Neural cell (in vitro differentiated cells): Measurements from ENCODE around the gene SNX7. TPM values are rescaled to one million over a fixed set of nuclear protein-coding genes. Genes with fewer than 3 reads are reported as not detected.

ENCODE experiments used
- H2AFZ ChIP-seq: fragments of 200-600, 300-800 bp; sonication (generic), shearing (Covaris generic); 2 replicates; pipeline ENCODE4 v1.6.0; 2014; ENCODE audit warnings: low read depth, mild to moderate bottlenecking, antibody characterized with exemption, low read length, moderate library complexity
- H3F3A ChIP-seq: fragments of 200-600 bp; shearing (Covaris generic); 2 replicates; pipeline ENCODE4 v1.6.1; 2016; ENCODE audit warnings: mild to moderate bottlenecking, moderate library complexity, mixed read lengths, antibody characterized with exemption, low read length; ENCODE audit not compliant: insufficient read depth, poor library complexity, severe bottlenecking
- H3K27ac ChIP-seq: fragments of 200-600, 300-800 bp; sonication (generic), shearing (Covaris generic); 2 replicates; pipeline ENCODE4 v1.5.1; 2014; ENCODE audit warnings: mild to moderate bottlenecking, low read length, moderate library complexity
- H3K27me3 ChIP-seq: fragments of 300-800, 200-600 bp; sonication (generic), shearing (Covaris generic); 2 replicates; pipeline ENCODE4 v1.6.0; 2014; ENCODE audit warnings: mild to moderate bottlenecking, low read depth, low read length, moderate library complexity; ENCODE audit not compliant: insufficient read depth
- H3K36me3 ChIP-seq: fragments of 300-800, 200-600 bp; sonication (generic), shearing (Covaris generic); 2 replicates; pipeline ENCODE4 v1.5.1; 2014; ENCODE audit warnings: mild to moderate bottlenecking, antibody characterized with exemption, low read length, moderate library complexity; ENCODE audit not compliant: insufficient read depth
- H3K4me2 ChIP-seq: fragments of 300-800, 200-600 bp; sonication (generic), shearing (Covaris generic); 2 replicates; pipeline ENCODE4 v1.6.0; 2014; ENCODE audit warnings: mild to moderate bottlenecking, low read length
- H3K4me3 ChIP-seq: fragments of 300-800, 200-600 bp; sonication (generic), shearing (Covaris generic); 2 replicates; pipeline ENCODE4 v1.5.1; 2014; ENCODE audit warnings: mild to moderate bottlenecking, low read length, moderate library complexity
- H3K79me2 ChIP-seq: fragments of 200-600 bp; shearing (Covaris generic); replicated peaks from 2 replicates; pipeline ENCODE4 v1.6.0; 2014; ENCODE audit warnings: mild to moderate bottlenecking, low read length, moderate library complexity; ENCODE audit not compliant: insufficient read depth
- H3K9ac ChIP-seq: fragments of 300-800, 200-600 bp; sonication (generic), shearing (Covaris generic); 2 replicates; pipeline ENCODE4 v1.6.1; 2016; ENCODE audit warnings: mild to moderate bottlenecking, low read length, mixed read lengths
- H3K9me2 ChIP-seq: fragments of 200-600 bp; shearing (Covaris generic); 2 replicates; pipeline ENCODE4 v1.6.1; 2016; ENCODE audit warnings: mild to moderate bottlenecking, low read length, mixed read lengths; ENCODE audit not compliant: insufficient read depth
- H3K9me3 ChIP-seq: fragments of 200-600, 300-800 bp; sonication (generic), shearing (Covaris generic); 2 replicates; pipeline ENCODE4 v1.6.1; 2016; ENCODE audit warnings: mild to moderate bottlenecking, mixed run types, low read length, moderate library complexity, mixed read lengths
- H4K20me1 ChIP-seq: fragments of 200-600 bp; shearing (Covaris generic); 2 replicates; pipeline ENCODE4 v1.6.1; 2016; ENCODE audit warnings: mild to moderate bottlenecking, mixed run types; ENCODE audit not compliant: insufficient read depth
- CTCF ChIP-seq: fragments of 450-650 bp; IDR thresholded peaks from 2 replicates; pipeline ENCODE4 v1.5.1; 2014; ENCODE audit warnings: antibody characterized with exemption, mild to moderate bottlenecking, moderate library complexity; ENCODE audit not compliant: poor library complexity, severe bottlenecking
- EP300 ChIP-seq: fragments of 450-650 bp; conservative IDR thresholded peaks from 2 replicates; pipeline ENCODE4 v1.6.1; 2014; ENCODE audit warnings: antibody characterized with exemption, mild to moderate bottlenecking, moderate library complexity; ENCODE audit not compliant: poor library complexity, severe bottlenecking
- EZH2 ChIP-seq: fragments of 200-600, 300-800 bp; shearing (Covaris generic), sonication (generic); IDR thresholded peaks from 2 replicates; pipeline ENCODE4 v1.6.1; 2014; ENCODE audit warnings: antibody characterized with exemption, low read length, borderline replicate concordance, mild to moderate bottlenecking; ENCODE audit not compliant: insufficient read depth, poor library complexity, severe bottlenecking
- MXI1 ChIP-seq: fragments of 450-650 bp; conservative IDR thresholded peaks from 2 replicates; pipeline ENCODE4 v1.6.1; 2014; ENCODE audit warnings: antibody characterized with exemption, mild to moderate bottlenecking; ENCODE audit not compliant: poor library complexity, severe bottlenecking
- POLR2AphosphoS5 ChIP-seq: IDR thresholded peaks from 2 replicates; pipeline ENCODE4 v1.6.1; 2012
- RAD21 ChIP-seq: fragments of 450-650 bp; conservative IDR thresholded peaks from 2 replicates; pipeline ENCODE4 v1.6.1; 2014; ENCODE audit warnings: antibody characterized with exemption, mild to moderate bottlenecking, moderate library complexity
- SMC3 ChIP-seq: fragments of 450-650 bp; conservative IDR thresholded peaks from 2 replicates; pipeline ENCODE4 v1.6.1; 2014; ENCODE audit warnings: antibody characterized with exemption, mild to moderate bottlenecking, moderate library complexity; ENCODE audit not compliant: poor library complexity
- TAF1 ChIP-seq: IDR thresholded peaks from 2 replicates; pipeline ENCODE4 v1.6.1; 2012; ENCODE audit warnings: low read depth
- polyA plus RNA-seq: library from polyadenylated mRNA; depleted of rRNA; stranded (reverse); fragments of >200 nt; gene quantifications from 2 replicates; pipeline ENCODE4 v1.2.3, GENCODE V29; 2014
- TF ChIP-seq, protein P1 (sequence below): IDR thresholded peaks from 2 replicates; pipeline ENCODE4 v1.6.1; 2012; ENCODE audit warnings: borderline replicate concordance

The SNX7 gene
- polyA plus RNA-seq, 1 donor from 2014 or later: 7.5 TPM

GRCh38 chr1:98706173-98706843 is 44.8 kb downstream of the SNX7 start:
- H4K20me1 ChIP-seq: no peaks in the 10 kb centered on the region

DNA sequence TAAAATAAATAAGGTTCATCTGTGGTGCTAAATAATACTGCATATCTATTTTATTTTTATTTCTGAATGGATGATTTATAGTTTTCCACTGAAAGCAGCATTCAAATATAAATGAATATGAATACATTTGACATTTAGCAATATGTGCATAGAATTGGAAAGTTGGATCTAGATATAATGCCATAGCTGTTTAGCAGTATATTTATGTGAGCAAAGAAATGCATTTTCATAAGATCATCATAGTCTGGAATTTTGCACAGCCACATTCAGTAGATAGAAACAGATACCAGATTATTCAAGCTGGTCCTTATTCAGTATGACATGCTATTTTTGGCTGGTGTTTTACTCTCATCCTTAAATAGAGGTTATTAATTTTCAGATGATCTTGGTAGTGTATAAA is 46.0 kb downstream of the SNX7 start:
- Histone ChIP-seq H3K27me3 (no peaks in the 10 kb centered on the region), H3K4me3 (peak overlapping the region; percentile 9), H3K36me3 (no peaks in the 10 kb centered on the region), H3F3A (no peaks in the 10 kb centered on the region), H3K9ac (no peak overlapping the region), H3K79me2 (no peaks in the 10 kb centered on the region), H3K9me2 (no peaks in the 10 kb centered on the region), H4K20me1 (no peaks in the 10 kb centered on the region), H3K27ac (no peak overlapping the region), H3K4me2 (no peak overlapping the region), H3K9me3 (no peaks in the 10 kb centered on the region), H2AFZ (no peak overlapping the region)
- TF ChIP-seq POLR2AphosphoS5 (no peak), EZH2 (no peak), TAF1 (no peak), RAD21 (no peak), MXI1 (no peak), SMC3 (no peak), CTCF (no peak), EP300 (no peak)
- TF ChIP-seq, protein P1, sequence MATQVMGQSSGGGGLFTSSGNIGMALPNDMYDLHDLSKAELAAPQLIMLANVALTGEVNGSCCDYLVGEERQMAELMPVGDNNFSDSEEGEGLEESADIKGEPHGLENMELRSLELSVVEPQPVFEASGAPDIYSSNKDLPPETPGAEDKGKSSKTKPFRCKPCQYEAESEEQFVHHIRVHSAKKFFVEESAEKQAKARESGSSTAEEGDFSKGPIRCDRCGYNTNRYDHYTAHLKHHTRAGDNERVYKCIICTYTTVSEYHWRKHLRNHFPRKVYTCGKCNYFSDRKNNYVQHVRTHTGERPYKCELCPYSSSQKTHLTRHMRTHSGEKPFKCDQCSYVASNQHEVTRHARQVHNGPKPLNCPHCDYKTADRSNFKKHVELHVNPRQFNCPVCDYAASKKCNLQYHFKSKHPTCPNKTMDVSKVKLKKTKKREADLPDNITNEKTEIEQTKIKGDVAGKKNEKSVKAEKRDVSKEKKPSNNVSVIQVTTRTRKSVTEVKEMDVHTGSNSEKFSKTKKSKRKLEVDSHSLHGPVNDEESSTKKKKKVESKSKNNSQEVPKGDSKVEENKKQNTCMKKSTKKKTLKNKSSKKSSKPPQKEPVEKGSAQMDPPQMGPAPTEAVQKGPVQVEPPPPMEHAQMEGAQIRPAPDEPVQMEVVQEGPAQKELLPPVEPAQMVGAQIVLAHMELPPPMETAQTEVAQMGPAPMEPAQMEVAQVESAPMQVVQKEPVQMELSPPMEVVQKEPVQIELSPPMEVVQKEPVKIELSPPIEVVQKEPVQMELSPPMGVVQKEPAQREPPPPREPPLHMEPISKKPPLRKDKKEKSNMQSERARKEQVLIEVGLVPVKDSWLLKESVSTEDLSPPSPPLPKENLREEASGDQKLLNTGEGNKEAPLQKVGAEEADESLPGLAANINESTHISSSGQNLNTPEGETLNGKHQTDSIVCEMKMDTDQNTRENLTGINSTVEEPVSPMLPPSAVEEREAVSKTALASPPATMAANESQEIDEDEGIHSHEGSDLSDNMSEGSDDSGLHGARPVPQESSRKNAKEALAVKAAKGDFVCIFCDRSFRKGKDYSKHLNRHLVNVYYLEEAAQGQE: no peak

More at GRCh38 chr1:98706173-98706843, 44.8 kb downstream of the SNX7 start:
- no peak overlapping the region for H2AFZ ChIP-seq
- no peaks in the 10 kb centered on the region for H3K79me2 ChIP-seq
- no peak overlapping the region for H3K4me3 ChIP-seq
- no peaks in the 10 kb centered on the region for H3K27me3 ChIP-seq
- no peaks in the 10 kb centered on the region for H3K36me3 ChIP-seq
- TF ChIP-seq EP300 (no peak), POLR2AphosphoS5 (no peak), MXI1 (no peak), RAD21 (no peak)
- no peaks in the 10 kb centered on the region for H3K9me2 ChIP-seq
- H3K9me3 ChIP-seq: no peaks in the 10 kb centered on the region
- no peak overlapping the region for H3K27ac ChIP-seq
- H3F3A ChIP-seq: no peaks in the 10 kb centered on the region
- no peak overlapping the region for H3K9ac ChIP-seq
- no peak overlapping the region for H3K4me2 ChIP-seq
